ENCODE data around the gene KIRREL3. TPM values are rescaled to one million over a fixed set of nuclear protein-coding genes. Genes with fewer than 3 reads are reported as not detected.

KIRREL3 gene
- total RNA-seq, 2 donors from 2014 or later: 0.61 to 0.64 TPM

DNA sequence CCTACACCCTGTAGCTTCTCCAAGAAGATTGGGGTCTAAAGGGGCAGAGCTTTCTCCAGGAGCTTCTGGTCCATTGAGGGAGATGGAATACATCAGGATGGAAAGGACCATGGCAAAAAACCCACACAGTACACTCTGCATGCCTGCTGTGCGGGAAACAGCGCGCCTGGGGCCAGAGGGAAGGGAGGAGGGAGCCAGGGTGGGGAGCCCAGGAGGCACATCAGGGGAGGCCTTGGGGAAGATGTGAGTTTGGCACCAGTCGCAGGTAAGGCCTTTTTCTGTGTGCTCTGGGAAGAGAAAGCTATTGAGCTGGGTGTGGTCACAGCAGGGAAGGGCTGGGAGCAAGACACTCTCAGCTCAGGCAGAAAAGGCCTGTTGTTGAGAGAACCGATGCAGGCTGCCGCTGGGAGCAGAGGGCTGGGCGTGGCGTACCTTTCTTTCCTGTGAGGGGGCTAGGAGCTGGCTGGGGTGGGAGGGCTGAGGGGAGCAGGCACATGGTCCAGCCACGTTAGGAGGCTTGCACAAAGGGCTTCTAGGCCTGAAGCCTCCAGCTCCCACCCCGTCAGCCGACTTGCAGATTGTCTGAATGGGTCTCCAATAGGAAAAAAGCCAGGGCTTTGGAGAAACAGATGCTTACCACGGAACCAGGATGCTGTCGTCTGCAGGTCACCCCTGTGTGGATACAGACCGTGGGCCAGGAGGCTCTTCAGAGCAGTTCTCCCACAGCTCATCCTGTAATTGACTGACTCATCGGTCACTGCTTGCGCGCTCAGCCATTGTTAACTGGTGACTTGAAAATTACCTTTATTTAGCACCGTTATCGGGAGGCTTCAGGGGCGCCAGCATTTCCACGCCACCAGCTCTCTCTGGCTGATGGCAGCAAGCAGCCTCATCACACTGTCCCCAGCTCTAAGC lies 407.8 kb downstream of the KIRREL3 start:
- intact Hi-C loops (cut with DNase I): no loop called here
- TF ChIP-seq, protein P1, sequence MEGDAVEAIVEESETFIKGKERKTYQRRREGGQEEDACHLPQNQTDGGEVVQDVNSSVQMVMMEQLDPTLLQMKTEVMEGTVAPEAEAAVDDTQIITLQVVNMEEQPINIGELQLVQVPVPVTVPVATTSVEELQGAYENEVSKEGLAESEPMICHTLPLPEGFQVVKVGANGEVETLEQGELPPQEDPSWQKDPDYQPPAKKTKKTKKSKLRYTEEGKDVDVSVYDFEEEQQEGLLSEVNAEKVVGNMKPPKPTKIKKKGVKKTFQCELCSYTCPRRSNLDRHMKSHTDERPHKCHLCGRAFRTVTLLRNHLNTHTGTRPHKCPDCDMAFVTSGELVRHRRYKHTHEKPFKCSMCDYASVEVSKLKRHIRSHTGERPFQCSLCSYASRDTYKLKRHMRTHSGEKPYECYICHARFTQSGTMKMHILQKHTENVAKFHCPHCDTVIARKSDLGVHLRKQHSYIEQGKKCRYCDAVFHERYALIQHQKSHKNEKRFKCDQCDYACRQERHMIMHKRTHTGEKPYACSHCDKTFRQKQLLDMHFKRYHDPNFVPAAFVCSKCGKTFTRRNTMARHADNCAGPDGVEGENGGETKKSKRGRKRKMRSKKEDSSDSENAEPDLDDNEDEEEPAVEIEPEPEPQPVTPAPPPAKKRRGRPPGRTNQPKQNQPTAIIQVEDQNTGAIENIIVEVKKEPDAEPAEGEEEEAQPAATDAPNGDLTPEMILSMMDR (IDR thresholded peaks at IDR 0.05): no peak
- H3K4me3 ChIP-seq: no peak overlapping the region
- no peak overlapping the region for H3K27ac ChIP-seq
- no peak overlapping the region for H3K9ac ChIP-seq (ENCODE audit: low read depth in 2 of 2, low read length in 2 of 2)
- no peaks in the 10 kb centered on the region for H3K36me3 ChIP-seq
- no peaks in the 10 kb centered on the region for H3K4me1 ChIP-seq
- H3K9me3 ChIP-seq: no peaks in the 10 kb centered on the region
- H3K27me3 ChIP-seq: no peaks in the 10 kb centered on the region
- no peak for DNase-seq

DNA sequence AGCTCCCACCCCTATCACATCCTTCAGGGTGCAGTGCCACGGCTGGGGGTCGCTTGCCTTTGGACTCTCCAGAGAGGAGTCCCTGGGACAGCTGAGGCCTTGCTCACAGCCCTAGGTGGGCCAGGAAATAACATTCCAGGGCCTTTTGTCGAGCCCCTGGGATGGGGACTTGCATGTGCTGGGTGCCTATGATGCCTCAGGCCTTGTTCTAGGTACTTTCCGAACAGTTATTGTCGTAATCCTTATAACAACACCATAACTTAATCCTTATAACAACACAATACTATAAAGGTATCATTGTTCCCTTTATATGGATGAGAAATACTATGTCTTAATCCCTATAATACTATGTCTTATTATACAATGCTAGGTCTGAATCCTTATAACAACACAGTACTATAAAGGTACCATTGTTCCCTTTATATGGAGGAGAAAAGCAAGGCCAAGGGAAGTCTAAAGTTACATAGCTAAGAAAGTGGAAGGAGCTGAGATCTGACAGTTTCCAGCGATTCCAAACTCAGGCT lies 408.5 kb downstream of the KIRREL3 start:
- Histone ChIP-seq H3K4me3 (no peak overlapping the region), H3K36me3 (no peaks in the 10 kb centered on the region), H3K4me1 (no peaks in the 10 kb centered on the region), H3K27ac (no peak overlapping the region), H3K9me3 (no peaks in the 10 kb centered on the region), H3K9ac (ENCODE audit: low read depth in 2 of 2, low read length in 2 of 2) (no peak overlapping the region), H3K27me3 (no peaks in the 10 kb centered on the region)
- intact Hi-C loops (cut with DNase I): no loop called here
- TF ChIP-seq, protein P1 (IDR thresholded peaks at IDR 0.05): no peak
- DNase-seq: no peak

GRCh38 chr11:126589492-126589803 lies 411.1 kb downstream of the KIRREL3 start:
- Histone ChIP-seq H3K36me3 (no peaks in the 10 kb centered on the region), H3K27ac (no peak overlapping the region), H3K4me1 (no peaks in the 10 kb centered on the region), H3K9me3 (no peaks in the 10 kb centered on the region), H3K9ac (ENCODE audit: low read depth in 2 of 2, low read length in 2 of 2) (no peak overlapping the region), H3K27me3 (no peaks in the 10 kb centered on the region), H3K4me3 (no peak overlapping the region)
- TF ChIP-seq, protein P1 (IDR thresholded peaks at IDR 0.05): no peak
- intact Hi-C loops (cut with DNase I): no loop called here
- DNase-seq: no peak

- H3K27ac ChIP-seq: no peak overlapping the region
- no peak overlapping the region for H3K9ac ChIP-seq (ENCODE audit: low read depth in 2 of 2, low read length in 2 of 2)
- no peak for DNase-seq
- H3K27me3 ChIP-seq: no peaks in the 10 kb centered on the region
- H3K36me3 ChIP-seq: no peaks in the 10 kb centered on the region
- H3K4me3 ChIP-seq: no peak overlapping the region
- no peaks in the 10 kb centered on the region for H3K9me3 ChIP-seq
- TF ChIP-seq, protein P1 (IDR thresholded peaks at IDR 0.05): no peak
- intact Hi-C loops (cut with DNase I): no loop called here
- H3K4me1 ChIP-seq: no peaks in the 10 kb centered on the region
Measured at GRCh38 chr11:126588630-126589491, 411.7 kb downstream of the KIRREL3 start.

GRCh38 chr11:126587541-126587940 lies 413.0 kb downstream of the KIRREL3 start:
- Histone ChIP-seq H3K27me3 (no peaks in the 10 kb centered on the region), H3K4me1 (no peaks in the 10 kb centered on the region), H3K9me3 (no peaks in the 10 kb centered on the region), H3K27ac (no peak overlapping the region), H3K36me3 (no peaks in the 10 kb centered on the region), H3K9ac (ENCODE audit: low read depth in 2 of 2, low read length in 2 of 2) (no peak overlapping the region), H3K4me3 (no peak overlapping the region)
- TF ChIP-seq, protein P1 (IDR thresholded peaks at IDR 0.05): no peak
- no peak for DNase-seq
- intact Hi-C loops (cut with DNase I): no loop called here
